CD4-positive, alpha-beta T cell treated with Interleukin-10 for 1 hour (primary cell): ENCODE measurements around the gene SP100.
"Not testable (repeated sequence)": the region's sequence is repeated elsewhere in the genome, so short reads cannot be mapped to it uniquely, and the experiment has no call there.

Experiments
- DNase-seq: peaks from one replicate; pipeline ENCODE4 v3.0.0-alpha.2; 2020

The SP100 gene

DNA sequence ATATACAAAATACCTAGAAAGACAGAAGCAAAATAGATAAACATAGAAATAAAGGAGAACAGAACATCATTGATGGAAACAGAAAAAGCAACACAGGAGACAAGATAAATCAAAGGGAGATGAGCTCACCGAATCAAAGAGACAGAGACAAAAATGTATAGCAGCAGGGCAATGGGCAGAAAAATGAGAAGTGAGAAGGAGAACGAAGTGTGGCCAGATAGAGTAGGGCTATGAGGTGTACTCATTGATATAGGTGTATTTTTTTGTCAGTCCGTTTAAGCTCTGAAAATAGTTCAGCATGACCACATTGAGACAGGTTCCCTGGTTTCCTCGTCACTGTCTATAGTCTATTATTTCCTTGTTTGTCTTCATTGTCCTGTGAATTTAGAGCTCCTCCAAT lies 55.1 kb downstream of the SP100 start:
- DNase-seq = no peak

DNA sequence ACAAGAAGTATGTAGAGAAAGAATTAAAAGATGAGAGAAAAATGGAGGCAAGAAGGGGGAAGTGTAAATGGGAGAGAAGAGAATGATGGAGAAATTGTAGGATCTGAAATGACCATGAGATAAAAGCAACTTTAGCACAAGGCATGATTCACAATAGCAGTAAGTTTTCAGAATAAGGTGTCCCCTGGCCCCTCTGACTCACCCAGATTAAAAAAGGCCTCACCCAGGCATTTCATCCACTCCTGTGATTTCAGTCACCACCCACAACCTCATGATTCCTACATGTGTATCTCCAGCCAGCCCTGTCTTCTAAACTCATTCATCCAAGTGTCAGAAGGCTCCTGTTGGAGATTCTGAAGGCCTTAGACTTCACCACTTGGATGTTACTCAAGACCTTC lies 56.6 kb downstream of the SP100 start:
- DNase-seq = no peak

DNA sequence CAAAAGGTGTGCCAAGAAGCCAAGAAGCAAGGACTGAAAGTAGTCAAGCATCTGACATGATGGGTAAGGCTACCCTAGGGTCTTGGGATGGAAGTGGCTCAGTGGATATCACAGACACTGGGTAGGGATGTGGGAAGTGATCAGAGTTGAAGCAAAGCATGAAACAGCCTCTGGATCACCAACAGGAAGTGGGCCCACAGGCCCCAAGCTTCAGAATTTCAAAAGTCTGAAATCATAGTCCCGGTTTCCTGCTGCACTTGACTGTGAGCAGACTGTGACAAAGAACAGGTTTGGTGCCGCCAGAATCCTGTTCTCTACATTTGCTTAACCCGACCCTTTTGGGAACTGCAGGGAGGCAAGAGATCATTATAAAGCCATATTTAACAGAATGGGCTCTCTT lies 57.4 kb downstream of the SP100 start:
- peak; percentile 30 for DNase-seq

DNA sequence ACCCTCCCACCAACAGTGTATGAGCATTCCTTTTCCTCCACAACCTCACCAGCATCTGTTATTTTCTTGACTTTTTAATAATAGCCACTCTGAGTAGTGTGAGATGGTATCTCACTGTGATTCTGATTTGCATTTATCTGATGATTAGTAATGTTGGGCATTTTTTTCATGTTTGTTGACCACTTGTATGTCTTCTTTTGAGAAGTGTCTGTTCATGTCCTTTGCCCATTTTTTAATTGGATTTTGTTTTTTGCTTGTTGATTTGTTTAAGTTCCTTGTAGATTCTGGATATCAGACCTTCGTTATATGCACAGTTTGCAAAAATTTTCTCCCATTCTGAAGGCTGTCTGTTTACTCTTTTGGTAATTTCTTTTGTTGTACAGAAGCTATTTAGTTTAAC lies 59.1 kb downstream of the SP100 start:
- DNase-seq = no peak

DNA sequence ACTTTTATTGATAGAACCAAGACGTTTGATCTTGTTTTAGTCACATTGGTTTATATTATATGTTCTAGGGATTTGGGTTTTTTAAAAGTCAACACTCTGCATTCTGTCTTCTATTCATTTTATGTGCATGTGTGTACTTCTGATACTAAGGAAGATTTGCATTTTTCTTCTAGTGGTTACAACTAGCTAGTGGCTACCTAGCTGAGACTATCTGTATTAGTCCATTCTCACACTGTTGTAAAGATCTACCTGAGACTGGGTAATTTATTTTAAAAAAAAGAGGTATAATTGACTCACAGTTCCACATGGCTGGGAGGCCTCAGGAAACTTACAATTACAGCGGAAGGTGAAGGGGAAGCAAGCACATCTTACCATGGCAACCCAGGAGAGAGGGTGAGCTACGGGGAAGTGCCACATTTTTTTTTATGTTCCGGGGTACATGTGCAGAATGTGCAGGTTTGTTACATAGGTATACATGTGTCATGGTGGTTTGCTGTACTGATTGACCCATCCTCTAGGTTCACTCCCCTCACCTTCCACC lies 69.9 kb downstream of the SP100 start:
- no peak for DNase-seq

DNA sequence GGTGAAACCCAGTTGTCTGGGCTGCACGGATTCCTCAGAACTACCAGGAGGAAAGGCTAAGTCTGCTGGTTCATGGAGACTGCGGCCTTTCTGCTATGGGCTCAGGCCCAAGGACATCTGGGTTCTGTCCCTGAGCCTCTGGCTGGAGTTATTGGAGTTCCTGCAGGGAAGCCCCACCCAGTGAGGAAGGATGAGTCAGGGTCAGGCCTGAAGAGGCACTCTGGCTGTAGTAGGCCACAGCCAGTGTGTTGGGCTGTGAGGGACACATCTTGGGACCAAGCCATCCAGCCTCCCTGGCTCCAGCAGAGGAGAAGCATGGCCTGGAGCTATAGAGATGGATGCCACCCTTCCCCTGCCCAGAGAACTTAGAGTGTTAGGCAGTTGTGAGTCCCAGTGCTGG lies 75.2 kb downstream of the SP100 start:
- DNase-seq = not testable (repeated sequence)

DNA sequence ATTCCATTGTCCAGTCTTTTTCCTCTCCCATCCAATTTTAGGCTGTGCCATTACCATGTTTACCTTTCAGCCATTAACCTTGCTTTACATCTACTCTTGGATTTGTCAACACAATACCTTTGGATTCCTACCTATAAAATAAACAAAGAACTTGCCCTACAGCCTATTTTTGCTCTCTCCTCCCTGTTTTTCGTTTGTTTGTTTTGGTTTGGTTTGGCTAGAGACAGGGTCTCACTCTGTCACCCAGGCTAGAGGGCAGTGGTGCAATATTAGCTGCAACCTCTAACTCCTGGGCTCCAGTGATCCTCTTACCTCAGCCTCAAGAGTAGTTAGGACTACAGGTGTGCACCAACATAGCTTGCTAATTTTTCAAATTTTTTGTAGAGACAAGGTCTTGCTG lies 76.1 kb downstream of the SP100 start:
- no peak for DNase-seq

DNA sequence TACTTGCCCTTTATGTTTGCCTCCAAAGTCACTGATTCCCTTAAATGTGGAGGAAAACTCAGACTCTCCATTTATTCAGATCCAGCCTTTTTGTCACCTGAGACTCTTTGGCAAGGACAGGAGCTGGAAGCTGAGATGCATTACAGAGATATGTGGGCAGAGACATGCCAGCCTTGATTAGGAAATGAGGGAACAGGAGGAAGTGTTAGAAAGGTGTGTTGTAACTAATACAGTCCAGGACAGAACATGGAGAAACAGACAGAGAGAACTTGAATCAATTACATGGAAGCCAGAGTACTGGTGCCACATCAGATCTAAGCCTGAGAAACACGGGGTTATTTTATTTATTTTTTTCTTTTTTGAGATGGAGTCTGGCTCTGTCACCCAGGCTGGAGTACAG lies 79.0 kb downstream of the SP100 start:
- no peak for DNase-seq

DNA sequence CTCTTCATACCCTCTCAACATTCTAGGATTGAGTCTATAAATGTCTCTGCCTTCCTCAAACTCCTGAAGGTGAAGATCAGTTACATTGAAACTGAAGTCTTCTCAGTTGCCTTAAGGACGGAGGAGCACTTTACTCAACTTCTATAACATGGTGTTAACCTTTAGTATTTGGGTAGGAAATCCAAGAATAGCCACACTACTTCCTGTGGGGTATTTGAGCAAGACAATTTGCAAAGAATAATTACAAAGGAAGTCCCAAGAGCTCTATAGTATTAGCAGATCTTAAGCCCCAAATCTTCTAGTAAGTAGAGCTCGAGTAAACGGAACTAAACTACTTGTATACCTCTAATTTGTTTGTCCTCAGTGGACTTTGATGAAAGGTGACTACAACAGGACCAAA lies 80.9 kb downstream of the SP100 start:
- DNase-seq = peak; percentile 11

DNA sequence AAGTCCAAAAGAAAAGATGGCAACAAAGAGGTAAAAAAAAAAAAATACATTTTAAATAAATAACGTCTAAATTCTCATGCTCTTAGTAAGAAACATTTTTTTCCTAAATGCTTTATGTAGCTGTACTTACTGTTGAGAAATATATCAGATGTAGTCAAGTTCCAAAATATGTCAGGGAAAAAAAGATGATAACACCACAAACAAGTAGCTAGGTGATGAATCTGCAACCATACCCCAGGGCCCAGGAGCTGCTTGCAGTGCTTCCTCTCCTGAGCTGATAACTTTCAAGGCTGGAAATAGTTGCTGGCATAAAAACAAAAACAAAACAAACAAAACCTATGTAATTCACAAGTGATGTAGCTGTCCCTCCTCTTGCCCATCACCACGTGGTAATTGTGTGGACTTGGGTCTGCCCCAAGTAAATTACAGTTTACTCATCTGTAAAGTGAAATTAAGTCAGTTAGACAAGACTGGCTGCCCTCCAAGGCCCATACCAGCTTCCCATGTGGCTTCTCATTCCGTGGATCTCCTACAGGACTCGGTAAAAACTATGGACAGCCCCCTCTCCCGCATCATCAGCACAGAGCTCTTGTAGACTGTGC lies 82.6 kb downstream of the SP100 start:
- no peak for DNase-seq

DNA sequence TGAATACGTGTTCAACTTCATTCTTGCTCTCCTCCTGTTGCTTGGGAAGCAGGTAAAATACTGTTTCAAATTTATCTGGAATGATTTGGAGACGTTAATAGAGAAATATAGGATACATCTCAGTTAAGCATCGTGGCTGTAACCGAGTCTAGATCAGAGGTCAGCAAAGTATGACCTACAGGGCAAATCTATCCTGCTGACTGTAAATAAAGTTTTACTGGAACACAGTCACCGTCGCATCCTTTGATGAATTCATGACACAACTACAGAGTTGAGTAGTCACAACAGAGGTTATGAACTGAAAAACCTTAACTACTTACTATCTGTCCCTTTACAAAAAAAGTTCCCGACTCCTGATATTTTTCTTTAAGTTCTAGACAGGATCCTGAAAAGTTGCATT lies 86.6 kb downstream of the SP100 start:
- no peak for DNase-seq

DNA sequence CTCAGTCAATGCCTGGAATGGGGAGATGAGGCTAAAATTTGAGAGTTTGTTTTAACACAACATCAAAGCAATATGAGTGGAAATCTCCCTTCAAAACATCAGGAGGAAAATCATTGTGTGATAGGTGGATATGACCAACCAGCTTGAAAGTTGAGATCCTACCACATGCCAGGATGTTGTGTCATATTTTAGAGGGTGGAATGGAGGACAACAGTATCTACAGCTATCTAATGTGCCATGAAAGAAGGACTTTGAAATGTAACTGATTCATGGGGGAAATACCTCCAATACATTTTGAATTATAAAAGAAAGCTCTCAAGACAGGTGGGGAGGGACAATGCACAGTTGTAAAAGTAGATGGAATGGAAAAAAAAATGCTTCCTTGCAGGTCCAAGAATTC lies 87.8 kb downstream of the SP100 start:
- DNase-seq = no peak

DNA sequence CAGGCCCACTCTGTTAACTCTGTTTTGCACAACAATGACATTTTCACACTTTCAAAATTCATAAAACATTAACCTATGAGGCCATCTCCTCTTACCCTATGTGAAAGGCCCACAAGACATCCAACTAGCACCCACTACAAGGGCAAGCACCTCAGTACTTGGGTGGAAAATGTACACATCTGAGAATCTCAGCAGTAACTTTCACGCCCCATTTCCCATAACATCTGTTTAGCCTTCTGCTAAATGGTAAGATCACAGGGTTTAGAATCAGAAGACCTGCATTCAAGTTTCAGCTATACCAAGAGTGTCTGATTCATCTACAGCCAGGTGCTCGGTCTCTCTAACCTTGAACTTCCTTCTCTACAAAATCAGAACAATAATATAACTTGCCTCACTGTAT lies 89.2 kb downstream of the SP100 start:
- no peak for DNase-seq

DNA sequence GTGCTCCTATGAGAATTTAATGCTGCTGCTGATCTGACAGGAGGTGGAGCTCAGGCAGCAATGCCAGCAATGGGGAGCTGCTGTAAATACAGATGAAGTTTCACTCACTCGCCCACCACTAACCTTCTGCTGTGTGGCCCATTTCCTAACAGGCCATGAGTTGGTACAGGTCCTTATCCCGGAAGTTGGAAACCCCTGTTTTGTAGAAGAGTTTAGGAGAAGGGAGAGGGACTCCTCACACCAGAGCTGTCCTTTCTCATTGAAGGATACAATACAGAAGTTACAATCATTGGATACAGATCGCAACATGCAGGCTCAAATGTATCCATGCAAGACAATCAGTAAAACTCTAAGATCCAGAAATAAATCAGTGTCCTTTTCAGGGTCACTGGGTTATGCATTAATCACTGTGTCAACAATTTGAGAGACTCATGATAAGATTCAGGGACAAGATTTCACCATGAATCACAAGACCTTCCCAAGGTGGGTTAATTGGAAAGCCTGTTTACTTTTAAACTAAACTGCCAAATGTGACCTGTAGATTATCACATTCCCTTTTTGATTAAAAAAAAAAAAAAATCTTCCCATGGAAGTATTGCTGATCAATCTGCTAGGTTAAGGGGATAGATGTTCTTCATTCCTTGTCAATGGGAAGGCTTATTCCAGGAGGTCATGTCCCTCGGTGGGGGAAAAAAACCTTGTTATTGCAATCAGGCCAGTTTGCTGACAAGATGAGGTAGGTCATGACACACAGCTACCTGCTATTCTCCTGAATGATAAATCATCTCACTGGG lies 97.2 kb downstream of the SP100 start:
- DNase-seq = no peak

DNA sequence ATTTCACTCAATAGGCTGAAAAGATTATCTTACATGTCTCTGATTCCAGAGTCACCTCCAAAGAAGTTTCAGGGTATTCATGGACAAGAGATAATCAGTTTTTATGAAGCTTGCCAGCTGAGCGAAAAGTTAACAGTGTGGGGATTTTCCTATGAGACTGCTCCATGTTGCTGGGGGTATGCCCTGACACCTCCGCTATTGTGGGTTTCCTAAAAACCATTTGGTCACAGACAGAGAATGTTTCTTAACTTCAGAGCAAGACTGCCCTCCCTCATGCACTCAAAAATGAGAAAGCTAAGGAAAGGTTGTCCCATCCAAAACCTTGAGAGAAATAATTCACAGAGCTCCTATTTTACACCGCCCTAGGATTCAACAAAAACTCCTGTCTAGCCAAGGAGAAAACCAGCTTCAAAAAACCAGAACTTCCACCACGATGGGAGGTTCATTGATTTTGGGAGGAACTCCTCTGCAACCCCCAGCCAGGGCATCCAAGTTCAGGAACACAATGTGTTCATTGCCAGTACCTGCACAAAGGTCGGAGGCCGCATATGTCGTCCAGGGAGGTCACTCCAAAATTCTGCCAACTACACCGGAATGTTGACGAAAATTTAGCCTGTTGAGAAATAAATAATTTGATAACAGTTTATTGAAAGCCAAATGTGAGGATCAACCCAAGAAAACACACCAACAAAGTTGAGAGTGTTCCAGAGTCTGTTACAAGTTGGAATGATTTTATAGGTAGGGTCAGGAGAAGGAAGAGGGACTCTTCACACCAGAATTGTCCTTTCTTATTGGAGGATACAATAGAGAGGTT lies 104.3 kb downstream of the SP100 start:
- no peak for DNase-seq

DNA sequence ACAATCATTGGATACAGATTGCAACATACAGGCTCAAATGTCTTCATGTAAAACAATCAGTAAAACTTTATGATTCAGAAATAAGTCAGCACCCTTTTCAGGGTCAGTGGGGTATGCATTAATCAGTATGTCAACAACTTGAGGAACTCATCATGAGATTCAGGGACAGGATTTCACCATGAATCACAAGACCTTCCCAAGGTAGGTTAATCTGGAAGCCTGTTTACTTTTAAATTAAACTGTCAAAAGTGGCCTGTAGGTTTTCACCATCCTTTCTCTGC lies 104.8 kb downstream of the SP100 start:
- DNase-seq = no peak

DNA sequence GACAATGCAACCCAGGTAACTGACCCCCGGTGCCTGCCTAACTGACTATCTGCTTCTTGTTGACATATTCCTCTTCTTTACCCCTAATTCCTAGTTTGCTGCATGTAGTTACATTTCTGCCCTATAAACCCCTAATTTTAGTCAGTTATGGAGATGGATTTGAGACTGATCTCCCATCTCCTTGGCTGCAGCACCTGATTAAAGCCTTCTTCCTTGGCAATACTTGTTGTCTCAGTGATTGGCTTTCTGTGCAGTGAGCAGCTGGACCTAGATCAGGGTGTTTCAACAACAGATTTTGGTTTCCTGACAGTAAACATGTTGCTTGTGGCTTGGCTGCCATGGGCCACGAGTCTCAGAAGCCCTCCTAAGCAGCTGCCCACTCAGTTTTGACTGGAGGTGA lies 105.4 kb downstream of the SP100 start:
- no peak for DNase-seq

DNA sequence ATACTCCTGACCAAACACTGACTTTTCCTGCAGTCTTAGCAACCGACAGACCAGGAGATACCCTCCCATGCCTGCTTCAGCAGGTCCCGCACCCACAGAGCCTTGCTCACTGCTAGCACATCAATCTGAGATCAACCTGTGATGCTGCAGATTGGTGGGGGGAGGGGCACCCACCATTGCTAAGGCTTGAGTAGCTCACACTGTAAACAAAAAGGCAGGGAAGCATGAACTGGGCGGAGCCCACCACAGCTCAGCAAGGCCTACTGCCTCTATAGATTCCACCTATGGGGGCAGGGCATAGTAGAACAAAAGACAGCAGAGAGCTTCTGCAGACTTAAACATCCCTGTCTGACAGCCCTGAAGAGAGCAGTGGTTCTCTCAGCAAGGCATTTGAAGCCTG lies 109.7 kb downstream of the SP100 start:
- no peak for DNase-seq

DNA sequence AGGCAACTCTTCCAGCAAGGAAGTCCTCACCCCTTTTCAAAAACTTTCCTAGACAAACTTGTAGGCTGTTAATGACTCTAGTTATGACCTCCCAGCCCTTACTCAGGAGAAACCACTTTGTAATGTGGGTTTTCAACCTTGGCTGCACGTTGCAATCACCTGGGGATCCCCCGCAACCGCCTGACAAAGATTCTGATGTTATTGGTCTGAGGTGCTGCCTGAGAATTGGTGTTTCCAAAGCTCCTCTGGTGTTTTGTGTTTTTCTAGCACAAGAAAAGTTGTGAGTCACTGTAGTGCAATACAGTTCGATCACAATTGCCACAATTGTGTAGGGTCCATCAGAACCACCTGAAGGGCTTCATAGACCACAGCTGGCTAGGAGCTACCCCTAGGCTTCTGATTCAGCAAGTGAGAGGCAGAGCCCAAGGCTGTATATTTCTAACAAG lies 121.6 kb downstream of the SP100 start:
- no peak for DNase-seq

DNA sequence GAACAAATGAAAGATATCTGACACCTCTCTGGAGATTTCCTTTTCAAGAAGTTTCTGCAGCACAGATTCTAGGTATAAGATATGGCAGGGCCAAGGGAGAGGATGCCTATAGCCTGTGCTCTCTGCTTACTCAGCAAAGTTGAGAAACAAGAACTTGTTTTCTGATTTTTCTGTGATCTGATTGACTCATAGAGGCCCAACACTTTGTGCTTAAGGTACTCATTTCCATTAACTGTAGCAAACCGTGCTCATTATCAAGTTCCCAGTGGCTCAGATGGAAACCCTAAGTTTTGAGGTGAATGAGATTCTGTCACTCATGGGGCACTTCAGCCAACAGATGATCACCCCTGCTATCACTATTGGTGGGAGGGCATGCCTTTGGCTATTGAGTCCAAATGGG lies 124.3 kb downstream of the SP100 start:
- DNase-seq = no peak

DNA sequence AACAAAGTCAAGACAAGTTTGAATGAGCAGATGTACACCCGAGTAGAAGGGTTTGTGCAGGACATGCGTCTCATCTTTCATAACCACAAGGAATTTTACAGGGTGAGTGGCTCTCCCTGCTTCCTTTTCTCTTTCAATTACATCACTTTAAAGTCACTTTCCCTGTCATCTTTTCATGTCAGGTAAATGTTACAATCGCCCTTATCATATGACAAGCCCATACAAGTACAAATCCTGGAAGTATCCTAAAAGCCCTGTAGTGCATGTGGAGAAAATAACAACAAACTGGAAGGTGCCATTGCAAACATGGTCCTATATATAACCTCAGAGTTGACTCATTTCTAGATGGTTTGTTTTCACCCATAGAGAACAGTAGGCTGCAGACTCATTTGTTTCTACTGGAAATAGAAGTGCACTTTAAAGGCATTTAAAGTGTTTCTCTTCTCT lies 126.0 kb downstream of the SP100 start:
- DNase-seq = no peak

DNA sequence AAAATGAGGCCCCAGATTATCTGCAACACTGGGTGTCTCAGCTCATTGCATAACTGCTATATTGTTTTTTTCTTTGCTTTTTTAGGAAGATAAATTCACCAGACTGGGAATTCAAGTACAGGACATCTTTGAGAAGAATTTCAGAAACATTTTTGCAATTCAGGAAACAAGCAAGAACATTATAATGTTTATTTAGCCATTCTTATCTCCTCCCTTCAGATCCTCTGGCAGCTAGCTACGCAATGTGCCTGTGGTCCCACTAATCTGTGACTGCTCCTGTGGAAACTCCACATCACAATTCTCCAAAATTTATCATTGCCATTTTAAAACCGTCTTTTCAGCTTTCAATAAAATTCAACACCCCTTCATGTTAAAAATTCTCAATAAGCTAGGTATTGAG lies 126.8 kb downstream of the SP100 start:
- DNase-seq = no peak

DNA sequence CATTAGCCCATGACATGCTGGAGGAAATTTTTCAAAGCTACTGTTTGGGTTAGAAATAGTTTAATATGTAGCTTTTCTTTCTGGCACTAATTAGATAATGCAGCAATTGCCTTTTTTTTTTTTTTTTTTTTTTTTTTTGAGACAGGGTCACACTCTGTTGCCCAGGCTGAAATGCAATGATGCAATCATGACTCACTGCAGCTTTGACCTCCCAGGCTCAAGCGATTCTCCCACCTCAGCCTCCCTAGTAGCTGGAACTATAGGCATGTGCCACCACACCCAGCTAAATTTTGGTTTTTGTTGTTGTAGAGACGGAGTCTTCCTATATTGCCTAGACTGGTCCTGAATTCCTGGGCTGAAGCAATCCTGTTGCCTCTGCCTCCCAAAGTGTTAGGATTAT lies 136.2 kb downstream of the SP100 start:
- no peak for DNase-seq

DNA sequence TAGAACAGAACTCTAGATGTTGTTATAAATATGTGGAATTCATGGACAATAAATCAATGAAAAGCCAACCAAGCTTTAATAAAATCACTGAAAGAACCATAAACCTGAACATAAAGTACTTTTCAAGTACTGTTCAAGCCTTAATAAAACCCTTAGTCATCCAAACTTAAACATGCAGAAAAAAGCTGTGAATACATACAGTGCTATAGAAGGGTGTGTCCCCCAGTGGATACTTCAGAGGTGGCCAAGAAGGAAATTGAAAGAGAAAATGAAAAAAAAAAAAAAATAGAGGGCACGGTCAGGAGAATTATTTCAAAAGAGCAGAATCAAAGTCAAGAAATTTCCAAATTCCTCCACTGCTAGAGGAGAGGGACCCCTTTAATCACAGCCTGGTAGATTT lies 141.1 kb downstream of the SP100 start:
- no peak for DNase-seq
